Measurements from ENCODE around the gene SLC38A11.
"Not testable (repeated sequence)": the region's sequence is repeated elsewhere in the genome, so short reads cannot be mapped to it uniquely, and the experiment has no call there.

Gene SLC38A11, protein sequence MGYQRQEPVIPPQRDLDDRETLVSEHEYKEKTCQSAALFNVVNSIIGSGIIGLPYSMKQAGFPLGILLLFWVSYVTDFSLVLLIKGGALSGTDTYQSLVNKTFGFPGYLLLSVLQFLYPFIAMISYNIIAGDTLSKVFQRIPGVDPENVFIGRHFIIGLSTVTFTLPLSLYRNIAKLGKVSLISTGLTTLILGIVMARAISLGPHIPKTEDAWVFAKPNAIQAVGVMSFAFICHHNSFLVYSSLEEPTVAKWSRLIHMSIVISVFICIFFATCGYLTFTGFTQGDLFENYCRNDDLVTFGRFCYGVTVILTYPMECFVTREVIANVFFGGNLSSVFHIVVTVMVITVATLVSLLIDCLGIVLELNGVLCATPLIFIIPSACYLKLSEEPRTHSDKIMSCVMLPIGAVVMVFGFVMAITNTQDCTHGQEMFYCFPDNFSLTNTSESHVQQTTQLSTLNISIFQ

DNA sequence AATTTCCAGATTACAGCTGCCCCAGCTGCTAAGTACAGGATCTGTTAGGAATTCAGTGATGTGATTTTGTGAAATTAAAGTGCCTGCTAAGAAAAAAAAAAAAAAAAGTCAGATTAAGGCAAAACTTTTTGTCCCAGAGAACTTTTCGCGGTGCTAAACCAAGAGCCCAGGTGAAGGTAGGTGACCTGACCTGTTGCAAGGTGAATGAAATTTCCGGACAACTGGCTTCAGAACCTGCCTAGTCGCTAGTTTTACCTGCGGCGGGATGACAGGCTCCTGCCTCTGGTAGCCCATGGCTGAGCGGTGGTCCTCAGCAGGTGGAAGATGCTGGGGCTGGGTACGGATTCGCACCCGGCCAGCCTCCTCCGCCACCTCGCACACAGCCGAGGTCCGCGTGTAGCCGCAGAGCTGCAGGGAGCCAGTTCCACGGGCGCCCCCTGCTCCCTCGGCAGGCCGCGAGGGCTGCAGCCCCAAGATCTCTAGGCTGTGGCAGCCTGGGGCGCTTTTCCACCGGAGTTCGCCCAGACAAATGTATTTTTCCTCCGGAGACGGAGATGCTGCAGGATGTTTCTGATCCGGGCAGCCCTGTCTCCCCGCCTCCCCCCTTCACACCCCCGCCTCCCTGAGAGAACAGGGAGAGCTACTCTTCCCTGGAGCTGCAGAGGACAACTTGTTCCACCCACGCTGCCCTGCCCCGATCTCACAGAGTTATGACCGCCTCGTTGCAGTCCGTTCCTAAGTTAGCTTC lies at the start of gene SLC38A11:
Gene SLC38A11 (minus strand): TSS at position 572 of the 748 bp plus-strand sequence. CDS start 278 bp downstream, at position 294.
- H3K36me3 ChIP-seq (ENCODE audit: control insufficient read depth, insufficient read depth, low read length), result no peaks in the 10 kb centered on the region
- no peaks in the 10 kb centered on the region for H3K4me1 ChIP-seq (ENCODE audit: control insufficient read depth, insufficient read depth, low read length)
- no peaks in the 10 kb centered on the region for H3K27me3 ChIP-seq (ENCODE audit: control insufficient read depth, insufficient read depth, low read length)
- no peak within 1 kb of the TSS for H3K4me3 ChIP-seq (ENCODE audit: low read depth, low read length)
- H3K27ac ChIP-seq (ENCODE audit: low read depth, low read length), result no peak within 1 kb of the TSS
- H3K9me3 ChIP-seq (ENCODE audit: control insufficient read depth, insufficient read depth, low read length), result no peaks in the 10 kb centered on the region
- H3K9ac ChIP-seq (ENCODE audit: low read depth, low read length), result no peak within 1 kb of the TSS

- H3K4me3 ChIP-seq (ENCODE audit: low read depth, low read length), result no peak overlapping the region
- H3K4me1 ChIP-seq (ENCODE audit: control insufficient read depth, insufficient read depth, low read length), result no peaks in the 10 kb centered on the region
- no peak overlapping the region for H3K27ac ChIP-seq (ENCODE audit: low read depth, low read length)
- H3K36me3 ChIP-seq (ENCODE audit: control insufficient read depth, insufficient read depth, low read length), result no peaks in the 10 kb centered on the region
- no peak overlapping the region for H3K9ac ChIP-seq (ENCODE audit: low read depth, low read length)
- H3K9me3 ChIP-seq (ENCODE audit: control insufficient read depth, insufficient read depth, low read length), result no peaks in the 10 kb centered on the region
- H3K27me3 ChIP-seq (ENCODE audit: control insufficient read depth, insufficient read depth, low read length), result no peaks in the 10 kb centered on the region
Measured at GRCh38 chr2:165003443-165004130, 48.3 kb upstream of the SLC38A11 start.

- Histone ChIP-seq H3K4me3 (ENCODE audit: low read depth, low read length) (no peak overlapping the region), H3K36me3 (ENCODE audit: control insufficient read depth, insufficient read depth, low read length) (no peaks in the 10 kb centered on the region), H3K27ac (ENCODE audit: low read depth, low read length) (no peak overlapping the region), H3K27me3 (ENCODE audit: control insufficient read depth, insufficient read depth, low read length) (no peaks in the 10 kb centered on the region), H3K4me1 (ENCODE audit: control insufficient read depth, insufficient read depth, low read length) (no peaks in the 10 kb centered on the region), H3K9me3 (ENCODE audit: control insufficient read depth, insufficient read depth, low read length) (no peaks in the 10 kb centered on the region), H3K9ac (ENCODE audit: low read depth, low read length) (no peak overlapping the region)
Measured at GRCh38 chr2:165002638-165003037, 47.3 kb upstream of the SLC38A11 start.

- not testable (repeated sequence) for H3K4me1 ChIP-seq (ENCODE audit: control insufficient read depth, insufficient read depth, low read length); H3K27me3 ChIP-seq (ENCODE audit: control insufficient read depth, insufficient read depth, low read length); H3K4me3 ChIP-seq (ENCODE audit: low read depth, low read length); H3K9ac ChIP-seq (ENCODE audit: low read depth, low read length); H3K36me3 ChIP-seq (ENCODE audit: control insufficient read depth, insufficient read depth, low read length); H3K9me3 ChIP-seq (ENCODE audit: control insufficient read depth, insufficient read depth, low read length); H3K27ac ChIP-seq (ENCODE audit: low read depth, low read length)
Measured at GRCh38 chr2:164994664-164995299, 39.5 kb upstream of the SLC38A11 start.

DNA sequence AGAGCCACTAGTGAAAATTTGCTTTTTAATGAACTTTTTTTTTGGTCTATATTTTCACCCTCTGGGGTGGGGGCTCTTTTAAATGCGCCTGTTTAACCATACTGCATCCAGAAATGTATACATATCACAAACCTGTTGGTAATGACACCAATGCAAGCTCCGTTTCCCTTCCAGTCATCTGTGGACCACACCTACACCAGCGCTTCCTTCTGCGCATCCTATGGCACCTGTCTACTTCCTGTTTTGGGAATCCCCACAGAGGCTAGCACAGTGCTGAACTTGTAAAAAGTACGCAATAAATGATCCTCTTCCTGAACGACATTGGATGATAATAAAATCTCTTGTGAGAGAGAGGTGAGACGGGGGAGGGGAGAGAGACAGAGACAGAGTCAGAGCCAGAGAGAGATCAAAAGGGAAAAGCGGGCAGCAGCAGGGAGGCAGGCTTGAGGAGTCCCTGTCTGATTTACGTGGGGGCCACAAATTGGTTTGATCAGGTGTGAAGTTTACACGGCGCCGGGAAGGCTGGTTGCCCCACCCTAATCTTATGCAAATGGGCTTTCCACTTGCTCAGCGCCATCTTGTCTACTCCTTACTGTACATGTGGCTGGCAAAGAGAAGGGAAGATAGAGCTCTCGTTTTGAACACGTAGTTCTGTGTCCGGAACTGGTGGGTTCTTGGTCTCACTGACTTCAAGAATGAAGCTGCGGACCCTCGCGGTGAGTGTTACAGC lies 38.1 kb upstream of the SLC38A11 start:
- H3K4me3 ChIP-seq (ENCODE audit: low read depth, low read length), result no peak overlapping the region
- no peaks in the 10 kb centered on the region for H3K9me3 ChIP-seq (ENCODE audit: control insufficient read depth, insufficient read depth, low read length)
- H3K4me1 ChIP-seq (ENCODE audit: control insufficient read depth, insufficient read depth, low read length), result peaks cover 3% of the 10 kb centered on the region; the same call in 1 of the 2 replicates
- H3K9ac ChIP-seq (ENCODE audit: low read depth, low read length), result no peak overlapping the region
- no peaks in the 10 kb centered on the region for H3K36me3 ChIP-seq (ENCODE audit: control insufficient read depth, insufficient read depth, low read length)
- H3K27me3 ChIP-seq (ENCODE audit: control insufficient read depth, insufficient read depth, low read length), result no peaks in the 10 kb centered on the region
- H3K27ac ChIP-seq (ENCODE audit: low read depth, low read length), result no peak overlapping the region

DNA sequence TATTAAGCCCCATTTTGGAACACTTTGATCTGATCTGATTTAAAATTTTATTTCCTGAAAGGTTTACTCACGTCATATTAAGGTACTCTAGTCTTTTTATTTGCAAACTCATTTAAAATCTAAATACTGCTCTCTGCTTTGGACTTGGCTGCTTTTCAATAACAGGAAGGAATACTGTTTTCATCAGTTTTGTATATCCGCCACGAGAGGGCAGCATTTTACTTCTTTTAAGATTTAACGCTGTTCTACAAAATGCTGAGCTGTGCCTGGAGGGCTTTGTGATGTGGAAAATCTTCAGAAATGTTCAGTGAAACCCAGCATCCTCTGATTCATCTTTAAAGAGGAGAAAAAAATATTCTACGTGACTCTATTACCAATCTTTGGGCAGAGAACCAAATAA lies 37.5 kb upstream of the SLC38A11 start:
- Histone ChIP-seq H3K27me3 (ENCODE audit: control insufficient read depth, insufficient read depth, low read length) (no peaks in the 10 kb centered on the region), H3K4me1 (ENCODE audit: control insufficient read depth, insufficient read depth, low read length) (peaks cover 3% of the 10 kb centered on the region; the same call in 1 of the 2 replicates), H3K9ac (ENCODE audit: low read depth, low read length) (no peak overlapping the region), H3K9me3 (ENCODE audit: control insufficient read depth, insufficient read depth, low read length) (no peaks in the 10 kb centered on the region), H3K36me3 (ENCODE audit: control insufficient read depth, insufficient read depth, low read length) (no peaks in the 10 kb centered on the region), H3K4me3 (ENCODE audit: low read depth, low read length) (no peak overlapping the region), H3K27ac (ENCODE audit: low read depth, low read length) (no peak overlapping the region)

DNA sequence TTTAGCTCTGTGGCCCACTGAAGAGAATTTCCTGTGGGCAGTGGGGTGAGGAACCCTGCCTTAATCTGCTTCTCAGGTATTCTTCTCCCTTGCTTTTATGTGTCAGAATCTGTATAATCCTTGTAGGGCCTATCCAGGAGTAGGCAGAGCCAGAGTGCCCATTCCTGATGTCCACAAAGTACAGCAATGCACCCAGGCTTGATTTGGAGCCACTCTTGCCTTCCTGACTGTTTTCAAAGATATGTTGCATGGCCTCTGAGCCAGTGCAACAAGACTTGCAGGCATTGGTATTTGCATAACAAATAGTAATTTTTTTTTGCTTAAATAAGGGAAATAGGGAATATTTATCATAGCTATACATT lies 36.7 kb upstream of the SLC38A11 start:
- H3K27ac ChIP-seq (ENCODE audit: low read depth, low read length); H3K36me3 ChIP-seq (ENCODE audit: control insufficient read depth, insufficient read depth, low read length); H3K9me3 ChIP-seq (ENCODE audit: control insufficient read depth, insufficient read depth, low read length); H3K9ac ChIP-seq (ENCODE audit: low read depth, low read length); H3K4me1 ChIP-seq (ENCODE audit: control insufficient read depth, insufficient read depth, low read length); H3K4me3 ChIP-seq (ENCODE audit: low read depth, low read length); H3K27me3 ChIP-seq (ENCODE audit: control insufficient read depth, insufficient read depth, low read length): not testable (repeated sequence)

DNA sequence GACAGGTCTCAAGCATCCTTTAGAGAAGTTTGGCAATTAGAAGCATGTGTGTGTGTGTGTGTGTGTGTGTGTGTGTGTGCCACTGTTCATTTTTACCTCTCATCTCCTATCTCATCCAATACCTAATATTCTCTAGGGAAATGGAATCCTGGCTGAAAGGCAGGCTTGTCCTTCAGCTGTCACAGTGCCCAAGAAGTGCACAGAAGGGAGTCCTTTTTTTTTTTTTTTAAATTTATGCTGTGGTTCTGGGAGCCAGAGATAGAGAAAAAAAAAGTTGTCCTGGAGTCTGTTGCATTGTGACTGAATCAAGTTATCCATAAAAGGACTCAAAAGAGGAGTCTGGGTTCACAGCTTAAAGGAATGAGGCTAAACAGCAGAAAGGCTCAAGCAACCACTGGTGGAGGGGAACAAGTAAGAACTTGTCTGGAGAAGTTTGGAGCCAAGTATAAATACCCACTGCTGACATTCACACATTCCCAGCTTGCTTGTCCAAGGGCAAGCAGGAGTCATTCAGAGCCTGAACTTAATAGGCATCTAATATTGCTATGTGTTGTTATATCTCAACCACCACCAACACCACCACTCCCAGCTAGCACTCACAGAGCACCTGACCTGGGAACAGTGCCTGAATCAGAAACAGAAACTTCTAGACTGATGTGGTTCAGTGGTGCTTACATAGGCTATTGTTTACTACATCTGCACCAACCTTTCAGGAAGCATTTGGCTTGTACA lies 36.2 kb upstream of the SLC38A11 start:
- H3K4me1 ChIP-seq (ENCODE audit: control insufficient read depth, insufficient read depth, low read length); H3K27ac ChIP-seq (ENCODE audit: low read depth, low read length); H3K36me3 ChIP-seq (ENCODE audit: control insufficient read depth, insufficient read depth, low read length): not testable (repeated sequence)

GRCh38 chr2:164990953-164991352 lies 35.6 kb upstream of the SLC38A11 start:
- not testable (repeated sequence) for H3K9me3 ChIP-seq (ENCODE audit: control insufficient read depth, insufficient read depth, low read length); H3K27me3 ChIP-seq (ENCODE audit: control insufficient read depth, insufficient read depth, low read length); H3K4me3 ChIP-seq (ENCODE audit: low read depth, low read length); H3K4me1 ChIP-seq (ENCODE audit: control insufficient read depth, insufficient read depth, low read length); H3K9ac ChIP-seq (ENCODE audit: low read depth, low read length); H3K36me3 ChIP-seq (ENCODE audit: control insufficient read depth, insufficient read depth, low read length); H3K27ac ChIP-seq (ENCODE audit: low read depth, low read length)

More for the DNA sequence above, 36.2 kb upstream of the SLC38A11 start:
- not testable (repeated sequence) for H3K4me3 ChIP-seq (ENCODE audit: low read depth, low read length); H3K9me3 ChIP-seq (ENCODE audit: control insufficient read depth, insufficient read depth, low read length); H3K27me3 ChIP-seq (ENCODE audit: control insufficient read depth, insufficient read depth, low read length); H3K9ac ChIP-seq (ENCODE audit: low read depth, low read length)

- H3K4me1 ChIP-seq (ENCODE audit: control insufficient read depth, insufficient read depth, low read length); H3K9ac ChIP-seq (ENCODE audit: low read depth, low read length); H3K27me3 ChIP-seq (ENCODE audit: control insufficient read depth, insufficient read depth, low read length); H3K9me3 ChIP-seq (ENCODE audit: control insufficient read depth, insufficient read depth, low read length); H3K36me3 ChIP-seq (ENCODE audit: control insufficient read depth, insufficient read depth, low read length); H3K27ac ChIP-seq (ENCODE audit: low read depth, low read length); H3K4me3 ChIP-seq (ENCODE audit: low read depth, low read length): not testable (repeated sequence)
Measured at GRCh38 chr2:164988805-164989204, 33.5 kb upstream of the SLC38A11 start.
